Lower leg skin (tissue), 3 donors: ENCODE results near the gene DENND1C.

Experiments used
- CTCF ChIP-seq, 3 donors: fragments of 450-650 bp; IDR thresholded peaks; one replicate each; pipeline ENCODE4 v1.5.1; 2016; ENCODE audit warnings: antibody characterized with exemption in 3 of 3, mild to moderate bottlenecking in 3 of 3, moderate library complexity in 2 of 3
- POLR2A ChIP-seq, 2 donors: fragments of 450-650 bp; IDR thresholded peaks; one replicate each; pipeline ENCODE4 v1.6.1; 2016 to 2017; ENCODE audit warnings: antibody characterized with exemption in 2 of 2, mild to moderate bottlenecking in 1 of 2, moderate library complexity in 1 of 2

- TF ChIP-seq CTCF (IDR thresholded peaks at IDR 0.05), result no peak
- TF ChIP-seq POLR2A (IDR thresholded peaks at IDR 0.05), result no peak
These were observed 33.4 kb upstream of the DENND1C start for GRCh38 chr19:6514926-6515544.
